Cerebellar cortex (tissue), 1 donor: ENCODE results near the gene TPBGL.

Experiments
- DNase-seq: peaks from one replicate; pipeline ENCODE4 v3.0.0-alpha.2; 2015; ENCODE audit warnings: low spot score

The TPBGL gene

GRCh38 chr11:75212411-75212810 lies 28.2 kb upstream of the TPBGL start:
- no peak for DNase-seq

GRCh38 chr11:75214411-75214821 lies 26.2 kb upstream of the TPBGL start:
- peak; percentile 41 for DNase-seq

- no peak for DNase-seq
Observed at GRCh38 chr11:75214843-75215242, 25.7 kb upstream of the TPBGL start.

DNA sequence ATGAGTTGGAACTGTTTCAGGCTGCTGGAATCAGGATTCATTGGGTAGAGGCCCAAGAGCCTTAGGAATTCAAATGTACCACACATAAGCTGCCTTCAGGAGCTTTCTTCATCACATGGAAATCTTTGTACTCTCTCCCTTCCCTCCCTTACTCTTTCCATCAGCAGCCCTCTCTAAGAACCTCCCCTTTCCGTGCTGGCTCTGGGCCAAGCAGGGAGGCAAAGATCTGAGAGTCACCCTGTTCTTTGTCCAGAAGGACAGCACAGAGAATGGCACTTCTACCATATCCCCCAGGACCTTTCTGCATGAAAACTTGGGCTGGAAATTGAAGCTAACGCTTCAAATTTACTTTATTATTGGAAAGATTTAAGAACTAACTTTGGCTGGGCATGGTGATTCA lies 20.7 kb upstream of the TPBGL start:
- DNase-seq, result no peak

- DNase-seq, result no peak
Observed at GRCh38 chr11:75223954-75224643, 16.5 kb upstream of the TPBGL start.

DNA sequence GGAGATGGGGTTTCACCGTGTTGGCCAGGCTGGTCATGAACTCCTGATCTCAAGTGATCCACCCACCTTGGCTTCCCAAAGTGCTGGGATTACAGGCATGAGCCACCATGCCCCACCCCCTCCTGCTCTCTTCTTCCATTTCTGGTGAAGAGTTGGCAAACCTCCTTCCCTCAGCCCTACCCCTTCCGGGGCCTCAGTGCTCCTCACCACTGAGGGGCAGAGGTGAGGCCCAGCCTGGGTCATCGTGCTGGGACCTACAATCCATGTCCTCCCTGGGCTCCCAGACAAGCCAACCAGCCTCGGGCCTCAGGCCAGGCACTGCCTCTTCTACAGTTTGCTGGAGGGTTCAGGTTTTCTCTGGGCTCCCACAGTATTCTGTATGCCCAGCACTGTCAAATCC lies 14.8 kb upstream of the TPBGL start:
- no peak for DNase-seq

GRCh38 chr11:75229466-75229865 lies 11.1 kb upstream of the TPBGL start:
- no peak for DNase-seq

- DNase-seq, result no peak
Observed at GRCh38 chr11:75230621-75231020, 10.0 kb upstream of the TPBGL start.

DNA sequence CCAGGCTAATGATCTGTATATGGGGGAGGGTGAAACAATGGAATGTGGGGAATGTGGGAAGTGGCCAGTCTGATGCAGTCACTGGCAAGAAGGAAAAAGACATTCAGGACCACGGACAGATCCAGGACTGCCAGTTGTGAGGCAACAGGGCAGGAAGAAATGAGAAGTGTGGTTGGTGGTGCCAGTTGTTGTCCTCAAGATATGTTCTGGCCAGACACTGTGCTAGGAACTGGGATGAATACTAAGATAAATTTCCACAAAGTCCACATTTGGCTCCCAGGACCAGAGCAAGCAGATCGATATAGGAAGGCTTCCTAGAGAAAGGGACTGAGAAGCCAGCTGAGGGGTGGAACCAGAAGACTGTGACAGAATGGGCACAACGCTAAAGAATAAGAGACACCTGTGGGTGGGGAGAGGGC lies 6.8 kb upstream of the TPBGL start:
- DNase-seq, result no peak

- DNase-seq, result no peak
Observed at GRCh38 chr11:75236062-75236461, 4.5 kb upstream of the TPBGL start.

DNA sequence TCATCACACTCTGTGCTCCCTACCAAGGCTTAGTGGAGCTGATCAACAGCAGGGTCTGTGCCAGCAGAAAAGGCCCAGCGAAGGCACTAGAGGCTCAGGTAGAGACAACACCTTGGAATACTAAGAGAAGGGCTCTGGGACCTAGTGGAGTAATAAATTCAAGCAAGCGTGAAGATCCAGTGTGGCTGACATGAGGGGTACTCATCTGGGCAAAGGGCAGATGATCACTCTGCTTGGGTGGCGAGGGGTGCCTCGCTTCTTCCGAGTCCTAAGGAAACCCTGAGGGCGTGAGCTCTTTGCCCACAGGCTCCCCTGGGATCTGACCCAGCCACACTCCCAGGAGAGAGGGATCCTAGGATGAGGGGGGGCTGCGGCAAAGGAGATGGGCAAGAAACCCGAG lies 3.5 kb upstream of the TPBGL start:
- DNase-seq, result no peak

GRCh38 chr11:75238595-75239440 lies 1.8 kb upstream of the TPBGL start:
- no peak for DNase-seq

DNA sequence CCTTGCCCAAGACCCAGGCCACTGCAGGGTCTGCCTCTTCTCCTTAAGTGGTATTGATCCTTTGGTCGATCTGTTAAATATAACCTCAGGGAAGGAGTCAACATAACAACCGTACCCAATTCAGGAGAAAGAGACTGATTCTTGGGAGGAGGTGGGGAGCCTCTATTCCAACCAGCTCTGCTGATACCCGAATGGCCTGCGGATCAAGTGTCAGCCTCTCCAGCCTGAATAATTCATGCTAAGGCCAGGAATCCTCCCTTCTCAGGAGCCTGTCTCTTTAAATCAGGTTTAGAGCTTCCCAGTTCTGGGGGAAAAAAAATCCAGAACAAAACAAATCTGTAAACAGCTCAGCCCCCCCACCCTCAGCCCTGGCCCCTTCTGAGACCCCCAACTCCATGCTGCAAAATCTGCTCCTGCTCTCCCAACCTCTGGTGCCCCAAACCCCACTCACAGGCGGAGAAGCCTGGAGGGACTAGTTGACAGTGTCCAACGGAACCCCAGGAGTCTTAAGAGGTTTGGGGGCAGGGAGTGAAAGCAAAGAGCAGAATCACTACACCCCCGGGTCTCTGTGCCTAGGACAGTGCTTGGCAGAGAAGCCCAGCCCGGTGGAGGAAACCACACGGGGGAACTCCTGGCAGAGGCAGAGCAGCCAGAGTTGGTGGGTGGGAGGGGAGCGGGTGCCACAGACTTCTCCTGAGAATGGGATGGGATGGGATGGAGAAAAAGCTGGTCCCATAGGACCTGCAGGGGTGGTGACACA lies 863 bp upstream of the TPBGL start:
- no peak for DNase-seq

GRCh38 chr11:75241036-75241905 lies 697 bp downstream of the TPBGL start:
- DNase-seq, result peak; percentile 52

DNA sequence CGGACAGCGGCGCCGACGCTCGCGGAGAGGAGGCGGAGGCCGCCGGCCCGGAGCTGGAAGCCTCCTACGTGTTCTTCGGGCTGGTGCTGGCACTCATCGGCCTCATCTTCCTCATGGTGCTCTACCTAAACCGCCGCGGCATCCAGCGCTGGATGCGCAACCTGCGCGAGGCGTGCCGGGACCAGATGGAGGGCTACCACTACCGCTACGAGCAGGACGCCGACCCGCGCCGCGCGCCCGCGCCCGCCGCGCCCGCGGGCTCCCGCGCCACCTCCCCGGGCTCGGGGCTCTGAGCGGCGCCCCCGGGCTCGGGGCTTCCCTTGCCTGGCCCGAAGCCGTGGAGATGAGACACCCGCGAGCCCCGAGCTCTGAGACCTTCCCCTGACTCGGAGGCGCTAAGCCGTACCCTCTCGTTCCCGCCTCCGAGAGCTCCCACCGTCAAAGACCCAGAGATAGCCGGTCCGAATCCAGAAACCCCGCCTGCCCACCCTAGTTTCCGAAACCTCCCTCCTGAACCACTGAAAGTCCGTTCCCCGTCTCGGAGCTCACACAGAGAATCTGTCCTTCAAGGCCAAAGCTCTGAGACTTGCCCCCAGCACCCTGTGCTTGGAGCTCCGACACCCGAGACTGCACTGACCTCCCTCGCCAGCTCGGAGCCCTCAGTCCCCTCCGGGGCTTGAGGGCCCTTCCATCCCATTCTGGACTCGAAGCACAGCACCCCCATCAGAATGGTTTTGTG lies 1.5 kb downstream of the TPBGL start:
- no peak for DNase-seq

- no peak for DNase-seq
Observed at GRCh38 chr11:75242722-75243600, 2.4 kb downstream of the TPBGL start.

DNA sequence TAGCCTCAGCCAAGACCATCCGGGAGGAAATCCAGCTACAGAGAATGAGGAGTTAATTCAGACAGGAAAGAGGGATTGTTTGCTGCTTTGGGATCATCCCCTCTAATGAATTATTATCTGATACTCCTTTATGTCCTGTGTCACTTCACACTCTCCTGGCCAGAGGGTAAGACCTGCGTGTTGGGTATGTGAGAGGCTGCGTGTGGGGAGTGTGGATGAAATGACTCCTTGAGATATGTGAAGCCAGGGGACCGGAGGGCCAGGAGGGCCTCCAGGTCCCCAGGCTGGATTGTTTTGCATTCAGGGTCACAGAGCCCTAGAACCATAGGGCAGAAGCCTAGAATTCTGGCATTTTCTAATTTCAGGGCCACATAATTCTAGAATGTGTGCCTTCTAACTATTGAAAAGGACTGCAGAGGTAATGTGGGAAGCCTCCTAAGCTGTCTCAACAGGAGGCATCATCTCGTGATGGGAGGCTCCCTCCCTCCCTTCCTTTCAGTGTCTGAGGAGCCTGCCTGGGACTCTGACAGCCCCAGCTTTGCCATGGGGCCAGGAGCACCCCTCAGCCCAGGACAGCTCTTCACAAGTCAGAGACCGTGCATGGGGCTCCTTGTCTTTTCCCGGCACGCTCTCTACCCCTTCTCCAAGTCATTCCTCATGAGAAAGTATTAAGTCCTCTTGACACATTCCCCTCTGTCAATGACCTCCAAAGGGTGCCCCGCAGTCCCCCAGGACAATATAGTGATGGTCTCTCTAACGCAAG lies 3.7 kb downstream of the TPBGL start:
- DNase-seq, result no peak

DNA sequence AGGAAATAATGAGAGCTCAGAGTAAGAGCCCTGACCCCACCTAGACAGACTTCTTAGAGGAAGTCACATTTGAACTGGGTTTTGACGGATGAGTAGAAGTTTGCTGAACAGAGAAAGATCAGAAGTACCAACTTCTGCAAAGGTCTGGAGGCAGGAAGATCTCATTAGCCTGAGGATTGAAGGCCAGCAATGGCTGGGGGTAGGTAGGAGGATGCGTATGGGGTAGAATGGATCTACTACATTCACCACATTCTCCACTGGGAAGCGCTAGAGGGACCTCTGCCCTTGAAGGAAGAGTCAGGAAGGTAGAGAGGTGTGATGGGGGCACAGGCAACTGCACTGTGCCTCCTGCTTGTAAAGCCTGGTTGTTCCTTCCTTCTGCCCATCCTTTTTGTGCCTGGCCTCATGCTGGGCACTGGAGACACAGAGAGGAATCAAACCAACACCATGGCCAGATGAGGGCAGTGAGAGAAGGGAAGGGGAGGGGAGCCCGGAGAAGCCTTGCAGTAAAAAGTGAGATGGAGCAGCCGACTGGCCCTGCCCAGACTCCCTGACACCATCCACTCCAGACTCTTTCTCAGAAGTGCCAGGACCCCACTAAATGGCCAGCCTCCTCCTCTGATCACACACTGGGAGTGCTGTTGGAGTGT lies 4.9 kb downstream of the TPBGL start:
- no peak for DNase-seq
